ENCODE data around the gene JADE3.

JADE3 gene

GRCh38 chrX:47047989-47048388 lies 135.8 kb downstream of the JADE3 start:
- no peak for FAIRE-seq

GRCh38 chrX:47059142-47059874 lies 147.1 kb downstream of the JADE3 start:
- no peak for FAIRE-seq

GRCh38 chrX:47060708-47061107 lies 148.5 kb downstream of the JADE3 start:
- FAIRE-seq, result no peak

- FAIRE-seq, result no peak
Measured at GRCh38 chrX:47061238-47061919, 149.2 kb downstream of the JADE3 start.

- FAIRE-seq, result no peak
Measured at GRCh38 chrX:47063179-47063578, 151.0 kb downstream of the JADE3 start.

- FAIRE-seq, result no peak
Measured at GRCh38 chrX:47068214-47068613, 156.0 kb downstream of the JADE3 start.

GRCh38 chrX:47068720-47069119 lies 156.5 kb downstream of the JADE3 start:
- no peak for FAIRE-seq

GRCh38 chrX:47078129-47079043 lies 166.2 kb downstream of the JADE3 start, which contains the start of gene RGN:
Gene RGN, plus strand, starts transcription at chrX:47078443. Its CDS starts 2,702 bp downstream, at chrX:47081145.
- no peak for FAIRE-seq

GRCh38 chrX:47080215-47080914 lies 168.1 kb downstream of the JADE3 start:
- FAIRE-seq, result no peak

- no peak for FAIRE-seq
Measured at GRCh38 chrX:47080915-47081236, 168.7 kb downstream of the JADE3 start.

- no peak for FAIRE-seq
Measured at GRCh38 chrX:47091149-47091775, 179.0 kb downstream of the JADE3 start.

- peak; percentile 24 for FAIRE-seq
Measured at GRCh38 chrX:47093248-47093647, 181.0 kb downstream of the JADE3 start.

GRCh38 chrX:47093860-47094259 lies 181.6 kb downstream of the JADE3 start:
- FAIRE-seq, result no peak

GRCh38 chrX:47097018-47097417 lies 184.8 kb downstream of the JADE3 start:
- FAIRE-seq, result no peak

GRCh38 chrX:47098338-47099094 lies 186.3 kb downstream of the JADE3 start:
- peak; percentile 90 for FAIRE-seq

- no peak for FAIRE-seq
Measured at GRCh38 chrX:47101206-47101605, 189.0 kb downstream of the JADE3 start.
